ENCODE measurements around the gene ADGRB3.

GRCh38 chr6:68615938-68616337 is 19.1 kb upstream of the ADGRB3 start:
- TF ChIP-seq, protein P1, sequence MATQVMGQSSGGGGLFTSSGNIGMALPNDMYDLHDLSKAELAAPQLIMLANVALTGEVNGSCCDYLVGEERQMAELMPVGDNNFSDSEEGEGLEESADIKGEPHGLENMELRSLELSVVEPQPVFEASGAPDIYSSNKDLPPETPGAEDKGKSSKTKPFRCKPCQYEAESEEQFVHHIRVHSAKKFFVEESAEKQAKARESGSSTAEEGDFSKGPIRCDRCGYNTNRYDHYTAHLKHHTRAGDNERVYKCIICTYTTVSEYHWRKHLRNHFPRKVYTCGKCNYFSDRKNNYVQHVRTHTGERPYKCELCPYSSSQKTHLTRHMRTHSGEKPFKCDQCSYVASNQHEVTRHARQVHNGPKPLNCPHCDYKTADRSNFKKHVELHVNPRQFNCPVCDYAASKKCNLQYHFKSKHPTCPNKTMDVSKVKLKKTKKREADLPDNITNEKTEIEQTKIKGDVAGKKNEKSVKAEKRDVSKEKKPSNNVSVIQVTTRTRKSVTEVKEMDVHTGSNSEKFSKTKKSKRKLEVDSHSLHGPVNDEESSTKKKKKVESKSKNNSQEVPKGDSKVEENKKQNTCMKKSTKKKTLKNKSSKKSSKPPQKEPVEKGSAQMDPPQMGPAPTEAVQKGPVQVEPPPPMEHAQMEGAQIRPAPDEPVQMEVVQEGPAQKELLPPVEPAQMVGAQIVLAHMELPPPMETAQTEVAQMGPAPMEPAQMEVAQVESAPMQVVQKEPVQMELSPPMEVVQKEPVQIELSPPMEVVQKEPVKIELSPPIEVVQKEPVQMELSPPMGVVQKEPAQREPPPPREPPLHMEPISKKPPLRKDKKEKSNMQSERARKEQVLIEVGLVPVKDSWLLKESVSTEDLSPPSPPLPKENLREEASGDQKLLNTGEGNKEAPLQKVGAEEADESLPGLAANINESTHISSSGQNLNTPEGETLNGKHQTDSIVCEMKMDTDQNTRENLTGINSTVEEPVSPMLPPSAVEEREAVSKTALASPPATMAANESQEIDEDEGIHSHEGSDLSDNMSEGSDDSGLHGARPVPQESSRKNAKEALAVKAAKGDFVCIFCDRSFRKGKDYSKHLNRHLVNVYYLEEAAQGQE (IDR thresholded peaks at IDR 0.05; ENCODE audit: low read depth, low read length) = no peak
- TF ChIP-seq GABPA (IDR thresholded peaks at IDR 0.05; ENCODE audit: low read depth) = no peak
- TF ChIP-seq, protein P2, sequence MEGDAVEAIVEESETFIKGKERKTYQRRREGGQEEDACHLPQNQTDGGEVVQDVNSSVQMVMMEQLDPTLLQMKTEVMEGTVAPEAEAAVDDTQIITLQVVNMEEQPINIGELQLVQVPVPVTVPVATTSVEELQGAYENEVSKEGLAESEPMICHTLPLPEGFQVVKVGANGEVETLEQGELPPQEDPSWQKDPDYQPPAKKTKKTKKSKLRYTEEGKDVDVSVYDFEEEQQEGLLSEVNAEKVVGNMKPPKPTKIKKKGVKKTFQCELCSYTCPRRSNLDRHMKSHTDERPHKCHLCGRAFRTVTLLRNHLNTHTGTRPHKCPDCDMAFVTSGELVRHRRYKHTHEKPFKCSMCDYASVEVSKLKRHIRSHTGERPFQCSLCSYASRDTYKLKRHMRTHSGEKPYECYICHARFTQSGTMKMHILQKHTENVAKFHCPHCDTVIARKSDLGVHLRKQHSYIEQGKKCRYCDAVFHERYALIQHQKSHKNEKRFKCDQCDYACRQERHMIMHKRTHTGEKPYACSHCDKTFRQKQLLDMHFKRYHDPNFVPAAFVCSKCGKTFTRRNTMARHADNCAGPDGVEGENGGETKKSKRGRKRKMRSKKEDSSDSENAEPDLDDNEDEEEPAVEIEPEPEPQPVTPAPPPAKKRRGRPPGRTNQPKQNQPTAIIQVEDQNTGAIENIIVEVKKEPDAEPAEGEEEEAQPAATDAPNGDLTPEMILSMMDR (IDR thresholded peaks at IDR 0.05) = no peak
